Stimulated activated CD8-positive, alpha-beta memory T cell treated with anti-CD3 and anti-CD28 coated beads, Interleukin-15, amount 100 ng/mL, for 24 hours (primary cell): ENCODE measurements around the gene CYP39A1.
"Not testable (repeated sequence)": the region's sequence is repeated elsewhere in the genome, so short reads cannot be mapped to it uniquely, and the experiment has no call there.

Experiments used
- DNase-seq: peaks from one replicate; pipeline ENCODE4 v3.0.0-alpha.2; 2020; ENCODE audit warnings: low read depth

Gene CYP39A1

GRCh38 chr6:46648869-46649492, 3.6 kb downstream of the CYP39A1 start:
- no peak for DNase-seq

DNA sequence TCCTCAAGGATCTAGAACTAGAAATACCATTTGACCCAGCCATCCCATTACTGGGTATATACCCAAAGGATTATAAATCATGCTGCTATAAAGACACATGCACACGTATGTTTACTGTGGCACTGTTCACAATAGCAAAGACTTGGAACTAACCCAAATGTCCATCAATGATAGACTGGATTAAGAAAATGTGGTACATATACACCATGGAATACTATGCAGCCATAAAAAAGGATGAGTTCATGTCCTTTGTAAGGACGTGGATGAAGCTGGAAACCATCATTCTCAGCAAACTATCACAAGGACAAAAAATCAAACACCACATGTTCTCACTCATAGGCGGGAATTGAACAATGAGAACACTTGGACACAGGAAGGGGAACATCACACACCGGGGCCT, 4.5 kb downstream of the CYP39A1 start:
- DNase-seq = not testable (repeated sequence)

DNA sequence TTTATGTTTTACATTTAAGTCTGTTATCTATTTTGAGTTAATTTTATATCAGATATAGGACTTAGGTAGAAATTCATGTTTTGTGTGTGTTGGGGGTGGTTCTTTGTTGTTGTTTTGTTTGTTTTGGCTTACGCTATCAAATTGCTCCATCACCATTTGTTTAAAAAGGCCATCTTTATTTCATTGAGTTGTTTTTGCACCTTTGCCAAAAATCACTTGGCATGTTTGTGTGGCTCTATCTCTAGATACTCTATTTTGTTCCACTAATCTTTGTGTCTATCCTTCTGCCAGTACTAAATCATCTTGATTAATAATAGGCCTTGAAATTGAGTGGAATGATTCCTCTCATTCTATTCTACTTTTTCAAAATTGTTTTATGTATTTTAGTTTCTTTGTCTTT, 7.4 kb downstream of the CYP39A1 start:
- DNase-seq = no peak

DNA sequence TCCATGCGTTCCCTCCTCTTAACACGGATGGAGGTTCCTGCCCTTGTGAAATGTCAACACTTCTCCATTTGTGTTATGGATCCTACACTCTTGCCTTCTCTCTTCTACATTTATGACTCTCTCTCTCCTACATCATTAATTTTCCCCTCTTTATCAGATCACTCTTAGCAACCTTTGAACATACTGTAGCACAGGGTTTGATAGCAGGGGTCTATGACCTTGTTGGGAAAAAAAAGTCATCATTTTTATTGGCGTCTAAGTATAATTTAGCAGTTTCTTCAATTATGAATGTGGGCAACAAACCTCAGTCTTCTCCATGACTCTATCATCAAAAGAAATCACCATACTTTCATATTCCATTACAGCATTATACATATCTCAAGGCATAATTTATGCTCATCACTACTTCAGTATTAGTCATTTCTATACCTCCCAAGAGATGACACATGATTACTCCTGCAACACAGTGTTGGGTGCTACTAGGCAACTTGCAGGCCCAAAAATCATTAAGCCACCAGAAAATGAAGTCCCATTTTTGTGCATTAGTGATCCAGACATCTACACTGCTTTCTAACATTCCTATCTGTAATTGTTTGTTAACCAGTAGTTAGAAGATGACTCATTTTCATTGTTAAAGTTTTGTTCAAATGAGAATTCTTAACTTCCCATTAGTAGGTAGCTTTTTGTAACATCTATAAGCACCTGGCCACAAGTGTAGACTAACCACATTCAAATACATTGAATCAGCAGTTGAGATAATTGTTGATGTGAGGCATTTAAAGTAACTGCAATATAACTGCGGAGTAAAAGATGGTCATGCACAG, 9.5 kb downstream of the CYP39A1 start:
- DNase-seq = no peak

DNA sequence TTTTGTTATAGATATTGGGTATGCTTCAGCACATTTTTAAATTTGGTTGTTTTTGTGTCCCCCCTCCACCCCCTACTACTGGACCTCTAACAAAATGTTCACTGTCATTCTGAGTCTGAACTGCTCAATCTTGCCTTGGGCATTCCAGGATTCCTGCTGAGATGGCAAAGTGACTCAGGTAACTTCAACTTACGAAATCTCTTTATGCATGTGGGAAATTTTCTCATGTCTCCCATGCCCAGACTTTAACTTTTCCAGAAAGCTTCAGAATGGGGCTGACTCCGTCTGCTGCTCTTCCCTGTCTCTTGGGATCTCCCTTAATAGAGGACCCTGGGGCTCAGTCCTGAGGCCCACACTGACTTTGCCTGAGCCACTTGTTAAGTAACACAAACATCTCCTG, 14.0 kb downstream of the CYP39A1 start:
- DNase-seq = no peak

DNA sequence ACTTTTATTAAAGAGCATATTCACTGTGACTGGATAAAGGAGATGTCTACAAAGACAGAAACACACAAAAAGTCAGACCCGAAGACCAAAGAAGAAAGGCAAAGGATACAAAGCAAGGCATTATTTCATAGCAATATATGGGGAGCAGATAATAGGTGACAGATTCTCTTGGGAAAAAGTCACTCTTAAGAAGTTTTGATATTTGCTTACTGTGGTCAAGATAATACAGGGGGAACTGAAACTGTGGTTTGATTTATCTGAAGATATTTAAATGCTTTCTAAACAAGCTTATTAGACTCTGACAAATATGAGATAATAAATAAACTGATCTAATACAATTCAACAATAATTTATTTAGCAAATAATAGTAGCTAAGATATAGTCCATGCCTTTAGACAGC, 14.7 kb downstream of the CYP39A1 start:
- DNase-seq = no peak

GRCh38 chr6:46637145-46637544, 15.5 kb downstream of the CYP39A1 start:
- no peak for DNase-seq

DNA sequence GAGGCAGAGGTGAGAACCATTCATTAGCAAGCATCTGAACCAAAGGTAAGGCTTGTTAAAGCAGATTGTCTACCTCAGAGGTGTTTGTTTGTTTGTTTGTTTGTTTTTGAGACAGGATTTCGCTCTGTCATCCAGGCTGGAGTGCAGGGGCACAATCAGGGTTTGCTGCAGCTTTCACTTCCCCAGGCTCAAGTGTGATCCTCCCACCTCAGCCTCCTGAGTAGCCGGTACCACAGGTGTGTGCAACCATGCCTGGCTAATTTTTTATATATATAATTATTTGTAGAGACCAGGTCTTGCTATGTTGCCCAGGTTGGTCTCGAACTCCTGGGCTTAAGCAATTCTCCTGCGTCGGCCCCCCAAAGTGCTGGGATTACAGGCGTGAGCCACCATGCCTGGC, 17.2 kb downstream of the CYP39A1 start:
- DNase-seq = no peak

- no peak for DNase-seq
Observed at GRCh38 chr6:46632053-46632452, 20.6 kb downstream of the CYP39A1 start.

GRCh38 chr6:46629691-46630090, 22.9 kb downstream of the CYP39A1 start:
- no peak for DNase-seq

DNA sequence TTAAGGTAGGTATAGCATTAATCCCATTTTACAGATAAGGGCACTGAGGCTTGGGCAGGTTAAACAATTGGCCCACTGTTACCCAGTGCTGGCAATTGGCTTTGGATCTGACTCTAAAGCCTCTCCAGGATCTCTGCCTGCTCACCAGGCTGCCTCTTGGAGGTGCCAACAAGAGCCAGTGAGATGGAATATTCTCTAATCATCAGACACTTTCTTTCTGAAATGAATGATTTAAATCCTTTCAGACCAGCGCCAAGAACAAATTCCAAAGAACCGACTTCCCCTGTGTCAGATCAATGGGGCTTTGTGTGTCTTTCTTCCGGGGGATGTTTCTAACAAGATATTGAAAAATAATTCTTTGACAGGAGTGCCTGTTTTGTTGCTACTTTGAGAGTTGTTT, 23.6 kb downstream of the CYP39A1 start:
- DNase-seq = no peak

GRCh38 chr6:46628498-46628897, 24.1 kb downstream of the CYP39A1 start:
- no peak for DNase-seq

- DNase-seq = no peak
Observed at GRCh38 chr6:46626976-46627375, 25.6 kb downstream of the CYP39A1 start.

GRCh38 chr6:46626228-46626909, 26.2 kb downstream of the CYP39A1 start:
- DNase-seq = no peak

DNA sequence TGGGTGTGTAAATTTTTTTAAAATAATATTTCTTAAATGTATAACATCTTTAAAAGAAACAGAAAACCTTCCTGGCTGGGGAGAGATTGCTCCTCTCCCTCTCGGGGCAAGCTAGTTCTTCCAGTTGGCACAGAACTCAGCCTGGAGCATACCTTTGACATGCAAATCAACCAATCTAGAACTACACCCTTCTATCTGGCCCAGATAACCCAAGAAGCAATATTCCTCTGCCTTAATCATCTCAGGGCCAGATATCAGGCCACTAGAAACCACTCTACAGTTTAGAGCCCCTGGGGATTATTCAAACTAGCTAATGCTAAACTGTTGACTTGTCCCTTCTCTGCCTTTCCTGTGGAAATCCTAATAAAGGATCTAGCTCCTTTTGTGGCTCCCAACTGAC, 33.9 kb downstream of the CYP39A1 start:
- no peak for DNase-seq

GRCh38 chr6:46612645-46613044, 40.0 kb downstream of the CYP39A1 start:
- no peak for DNase-seq

GRCh38 chr6:46610862-46611553, 41.6 kb downstream of the CYP39A1 start:
- no peak for DNase-seq

GRCh38 chr6:46606338-46606737, 46.3 kb downstream of the CYP39A1 start:
- no peak for DNase-seq

GRCh38 chr6:46605091-46605797, 47.4 kb downstream of the CYP39A1 start:
- no peak for DNase-seq

DNA sequence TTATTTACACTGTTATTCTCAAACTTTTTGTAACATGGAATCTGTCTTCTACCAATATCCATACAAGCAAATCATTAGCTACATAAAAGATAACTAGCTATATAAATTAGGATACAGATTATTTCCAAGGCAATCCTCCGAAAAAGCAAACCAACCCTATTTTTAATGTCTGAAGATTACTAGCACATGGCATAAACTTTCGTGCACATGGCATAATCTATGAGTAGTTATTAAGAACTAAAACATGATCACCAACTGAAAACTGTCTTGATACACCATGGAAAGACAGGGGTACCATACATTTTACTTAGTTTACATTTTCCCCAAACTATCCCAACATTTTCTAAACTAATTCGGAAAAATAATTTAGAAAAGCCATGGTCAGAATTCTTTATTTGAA, 54.4 kb downstream of the CYP39A1 start:
- DNase-seq = no peak

- DNase-seq = no peak
Observed at GRCh38 chr6:46592740-46593139, 59.9 kb downstream of the CYP39A1 start.

DNA sequence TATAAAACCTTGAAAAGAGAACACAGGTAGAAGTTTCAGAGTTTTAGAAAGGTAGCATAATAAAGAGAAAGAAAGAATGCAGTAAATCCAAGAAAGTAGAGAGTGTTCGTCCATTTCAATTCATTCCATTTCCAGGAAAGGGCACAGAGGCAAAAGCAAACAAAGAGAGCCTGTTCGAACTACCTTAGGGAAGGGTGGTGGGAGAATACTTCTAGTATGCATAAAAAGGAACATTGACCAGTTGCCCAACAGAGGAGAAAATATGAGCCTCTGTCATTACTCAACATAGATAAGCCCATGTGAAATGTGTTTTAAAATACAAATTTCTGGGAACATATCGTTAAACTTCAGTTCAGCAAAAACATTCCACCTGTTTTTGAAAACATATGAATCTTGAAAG, 60.6 kb downstream of the CYP39A1 start:
- DNase-seq = no peak
